Panc1 (cell line): Measurements from ENCODE around the gene TMEFF2.

ENCODE experiments used
- CTCF ChIP-seq: fragments of 450-650 bp; IDR thresholded peaks from 2 replicates; pipeline ENCODE4 v1.5.1; 2017; ENCODE audit warnings: mild to moderate bottlenecking
- POLR2AphosphoS5 ChIP-seq: IDR thresholded peaks from 2 replicates; pipeline ENCODE4 v1.6.1; 2012; ENCODE audit warnings: mild to moderate bottlenecking, low read depth, low read length, moderate library complexity
- SIN3A ChIP-seq: IDR thresholded peaks from 2 replicates; pipeline ENCODE4 v1.6.1; 2012; ENCODE audit warnings: low read depth, mild to moderate bottlenecking, low read length, moderate library complexity, borderline replicate concordance; ENCODE audit not compliant: insufficient read depth

- TF ChIP-seq CTCF (no peak), POLR2AphosphoS5 (no peak), SIN3A (no peak)
Observed at GRCh38 chr2:192068966-192069365, 125.8 kb downstream of the TMEFF2 start.
